OCI-LY1 (cell line): ENCODE results near the gene SMAD9.

Experiments
- H2AFZ ChIP-seq: fragments of 200-600 bp; sonication (generic), shearing (Covaris generic); 2 replicates; pipeline ENCODE4 v1.6.0; 2014; ENCODE audit warnings: antibody characterized with exemption, mild to moderate bottlenecking, low read length
- H3F3A ChIP-seq: fragments of 200-600 bp; sonication (generic), shearing (Covaris generic); 2 replicates; pipeline ENCODE4 v1.6.0; 2014; ENCODE audit warnings: mild to moderate bottlenecking, antibody characterized with exemption, low read length, moderate library complexity; ENCODE audit not compliant: insufficient read depth
- H3K27ac ChIP-seq: fragments of 200-600 bp; sonication (generic); 2 replicates; pipeline ENCODE4 v1.5.1; 2014; ENCODE audit warnings: low read length, mixed run types, mild to moderate bottlenecking, low read depth; ENCODE audit not compliant: poor library complexity, severe bottlenecking
- H3K27me3 ChIP-seq: fragments of 200-600 bp; sonication (generic); 2 replicates; pipeline ENCODE4 v1.6.0; 2014; ENCODE audit warnings: antibody characterized with exemption, mild to moderate bottlenecking, low read length, moderate library complexity; ENCODE audit not compliant: insufficient read depth
- H3K36me3 ChIP-seq: fragments of 200-600 bp; sonication (generic); 2 replicates; pipeline ENCODE4 v1.6.1; 2014; ENCODE audit warnings: mild to moderate bottlenecking, antibody characterized with exemption, low read length, moderate library complexity, mixed read lengths; ENCODE audit not compliant: insufficient read depth
- H3K4me1 ChIP-seq: fragments of 200-600 bp; sonication (generic); 2 replicates; pipeline ENCODE4 v1.5.1; 2014; ENCODE audit warnings: mild to moderate bottlenecking, low read length, moderate library complexity; ENCODE audit not compliant: insufficient read depth, severe bottlenecking
- H3K4me2 ChIP-seq: fragments of 200-600 bp; sonication (generic), shearing (Covaris generic); 2 replicates; pipeline ENCODE4 v1.6.1; 2014; ENCODE audit warnings: low read length
- H3K4me3 ChIP-seq: fragments of 200-600 bp; sonication (generic); 2 replicates; pipeline ENCODE4 v1.5.1; 2014; ENCODE audit warnings: low read length, low read depth, mild to moderate bottlenecking, mixed read lengths; ENCODE audit not compliant: poor library complexity, severe bottlenecking
- H3K79me2 ChIP-seq: fragments of 200-600 bp; shearing (Covaris generic); 2 replicates; pipeline ENCODE4 v1.6.1; 2016; ENCODE audit warnings: mixed run types, low read length, mixed read lengths; ENCODE audit not compliant: insufficient read depth
- H3K9ac ChIP-seq: fragments of 200-600 bp; sonication (generic), shearing (Covaris generic); 2 replicates; pipeline ENCODE4 v1.6.1; 2014; ENCODE audit warnings: mild to moderate bottlenecking, low read length, mixed read lengths
- H3K9me2 ChIP-seq: fragments of 200-600 bp; sonication (generic), shearing (Covaris generic); 2 replicates; pipeline ENCODE4 v1.6.1; 2014; ENCODE audit warnings: low read depth, mild to moderate bottlenecking, low read length, mixed read lengths
- H3K9me3 ChIP-seq: fragments of 200-600 bp; shearing (Covaris generic); 2 replicates; pipeline ENCODE4 v1.6.1; 2014; ENCODE audit warnings: low read length, mixed read lengths
- H4K20me1 ChIP-seq: fragments of 200-600 bp; sonication (generic), shearing (Covaris generic); 2 replicates; pipeline ENCODE4 v1.6.0; 2016; ENCODE audit warnings: mild to moderate bottlenecking, low read length; ENCODE audit not compliant: insufficient read depth
- EZH2 ChIP-seq: fragments of 200-600 bp; sonication (generic), shearing (Covaris generic); IDR thresholded peaks from 2 replicates; pipeline ENCODE4 v1.8.0; 2017; ENCODE audit warnings: borderline replicate concordance, mixed run types, mild to moderate bottlenecking, antibody characterized with exemption, low read length, moderate library complexity, mixed read lengths
- TF ChIP-seq, protein P1 (sequence below): fragments of 200-600 bp; sonication (generic), shearing (Covaris generic); IDR thresholded peaks from 2 replicates; pipeline ENCODE4 v1.5.1; 2017; ENCODE audit warnings: mild to moderate bottlenecking, antibody characterized with exemption, low read length, moderate library complexity, mixed read lengths

Gene SMAD9

DNA sequence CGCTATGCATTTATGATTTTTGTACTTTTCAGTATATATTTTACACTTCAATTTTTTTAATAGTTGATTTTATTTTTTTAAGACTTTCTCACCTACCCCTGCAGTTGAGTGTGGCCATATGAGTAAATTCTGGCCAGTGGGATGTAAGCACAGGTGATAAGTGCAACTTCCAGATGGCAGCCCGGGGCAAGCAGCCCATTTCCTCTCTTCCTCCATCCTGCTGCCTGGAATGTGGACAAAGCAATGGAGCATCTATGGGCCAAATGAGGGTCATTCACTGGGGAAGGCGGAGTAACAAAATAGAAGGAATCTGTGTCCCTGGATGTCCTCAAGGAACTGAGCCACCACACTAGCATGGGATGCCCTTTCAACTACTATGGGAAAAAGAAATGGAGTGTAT, 88.7 kb downstream of the SMAD9 start:
- H3K27ac ChIP-seq, result no peak overlapping the region
- H3K27me3 ChIP-seq, result no peaks in the 10 kb centered on the region
- no peaks in the 10 kb centered on the region for H3K4me1 ChIP-seq
- peaks cover 17% of the 10 kb centered on the region; the same call in 1 of the 2 replicates for H3K36me3 ChIP-seq
- H3K9ac ChIP-seq, result no peak overlapping the region
- no peaks in the 10 kb centered on the region for H4K20me1 ChIP-seq
- no peak overlapping the region for H2AFZ ChIP-seq
- H3F3A ChIP-seq, result no peaks in the 10 kb centered on the region
- no peaks in the 10 kb centered on the region for H3K9me2 ChIP-seq
- TF ChIP-seq, protein P1, sequence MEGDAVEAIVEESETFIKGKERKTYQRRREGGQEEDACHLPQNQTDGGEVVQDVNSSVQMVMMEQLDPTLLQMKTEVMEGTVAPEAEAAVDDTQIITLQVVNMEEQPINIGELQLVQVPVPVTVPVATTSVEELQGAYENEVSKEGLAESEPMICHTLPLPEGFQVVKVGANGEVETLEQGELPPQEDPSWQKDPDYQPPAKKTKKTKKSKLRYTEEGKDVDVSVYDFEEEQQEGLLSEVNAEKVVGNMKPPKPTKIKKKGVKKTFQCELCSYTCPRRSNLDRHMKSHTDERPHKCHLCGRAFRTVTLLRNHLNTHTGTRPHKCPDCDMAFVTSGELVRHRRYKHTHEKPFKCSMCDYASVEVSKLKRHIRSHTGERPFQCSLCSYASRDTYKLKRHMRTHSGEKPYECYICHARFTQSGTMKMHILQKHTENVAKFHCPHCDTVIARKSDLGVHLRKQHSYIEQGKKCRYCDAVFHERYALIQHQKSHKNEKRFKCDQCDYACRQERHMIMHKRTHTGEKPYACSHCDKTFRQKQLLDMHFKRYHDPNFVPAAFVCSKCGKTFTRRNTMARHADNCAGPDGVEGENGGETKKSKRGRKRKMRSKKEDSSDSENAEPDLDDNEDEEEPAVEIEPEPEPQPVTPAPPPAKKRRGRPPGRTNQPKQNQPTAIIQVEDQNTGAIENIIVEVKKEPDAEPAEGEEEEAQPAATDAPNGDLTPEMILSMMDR, result no peak
- TF ChIP-seq EZH2, result no peak
- H3K4me2 ChIP-seq, result no peak overlapping the region
- H3K4me3 ChIP-seq, result no peak overlapping the region
- H3K9me3 ChIP-seq, result no peaks in the 10 kb centered on the region
- no peaks in the 10 kb centered on the region for H3K79me2 ChIP-seq

- Histone ChIP-seq H3F3A (no peaks in the 10 kb centered on the region), H3K9ac (no peak overlapping the region), H3K36me3 (peaks cover 24% of the 10 kb centered on the region; the same call in 1 of the 2 replicates)
Measured at GRCh38 chr13:36829753-36830152, 90.3 kb downstream of the SMAD9 start.

DNA sequence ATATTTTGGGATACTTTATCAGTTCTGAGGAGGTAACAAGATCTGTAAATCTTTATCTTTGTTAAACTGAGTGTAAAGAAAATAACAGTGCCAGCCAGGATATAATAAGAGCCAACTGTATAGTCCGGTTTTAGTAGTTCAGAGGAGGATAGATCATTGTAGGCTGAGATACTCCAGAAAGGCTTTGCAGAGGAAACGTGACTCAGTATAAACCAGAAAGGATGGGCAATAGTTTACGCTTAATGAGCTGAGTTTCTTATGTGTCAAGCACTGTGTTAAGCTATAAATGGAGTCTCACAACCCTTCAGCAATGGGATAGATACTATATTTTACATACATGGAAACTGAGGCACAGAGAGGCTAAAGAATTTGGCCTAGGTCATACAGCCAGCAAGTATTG, 97.3 kb downstream of the SMAD9 start:
- Histone ChIP-seq H3K4me2 (no peak overlapping the region), H3K27me3 (no peaks in the 10 kb centered on the region), H3K36me3 (peaks cover 14% of the 10 kb centered on the region; the same call in 1 of the 2 replicates), H3F3A (no peaks in the 10 kb centered on the region), H3K79me2 (peaks cover 31% of the 10 kb centered on the region), H3K4me3 (no peak overlapping the region), H3K9me2 (no peaks in the 10 kb centered on the region), H2AFZ (no peak overlapping the region), H3K9me3 (no peaks in the 10 kb centered on the region), H3K27ac (no peak overlapping the region), H3K4me1 (peaks cover 36% of the 10 kb centered on the region), H4K20me1 (no peaks in the 10 kb centered on the region), H3K9ac (no peak overlapping the region)
- TF ChIP-seq, protein P1, result no peak
- TF ChIP-seq EZH2, result no peak

More at GRCh38 chr13:36829753-36830152, 90.3 kb downstream of the SMAD9 start:
- Histone ChIP-seq H3K4me2 (no peak overlapping the region), H3K4me3 (no peak overlapping the region), H3K9me2 (no peaks in the 10 kb centered on the region), H4K20me1 (no peaks in the 10 kb centered on the region), H3K9me3 (no peaks in the 10 kb centered on the region), H2AFZ (no peak overlapping the region), H3K4me1 (no peaks in the 10 kb centered on the region), H3K27ac (no peak overlapping the region), H3K27me3 (no peaks in the 10 kb centered on the region), H3K79me2 (no peaks in the 10 kb centered on the region)
- TF ChIP-seq EZH2, result no peak
- TF ChIP-seq, protein P1, result no peak
